AG04449 (cell line): ENCODE results near the gene SYTL5.

Experiments used
- CTCF ChIA-PET: fragments of 350-600 bp; formaldehyde crosslinking; extraction: SDS; loops from one replicate; lab custom pipeline; 2021; ENCODE audit warnings: antibody characterized with exemption; lab: Yijun Ruan, JAX
- POLR2A ChIA-PET: fragments of 400-600, 350-600 bp; formaldehyde crosslinking; extraction: SDS; loops from one replicate; lab custom pipeline; 2020; ENCODE audit warnings: antibody characterized with exemption, inconsistent platforms; lab: Yijun Ruan, JAX
- DNase-seq: peaks from one replicate; pipeline ENCODE4 v3.0.0-alpha.2; 2010; ENCODE audit warnings: low read depth, low spot score
- H3K4me3 ChIP-seq: 2 replicates; pipeline ENCODE4 v1.5.1; 2011; ENCODE audit warnings: low read depth, mild to moderate bottlenecking, control low read depth, low read length
- TF ChIP-seq, protein P1 (sequence below): IDR thresholded peaks from one replicate; pipeline ENCODE4 v1.5.1; 2011; ENCODE audit warnings: mild to moderate bottlenecking, moderate library complexity, low read length, control low read depth, inconsistent platforms; ENCODE audit not compliant: insufficient read depth; ENCODE audit errors: missing control alignments

SYTL5 gene

DNA sequence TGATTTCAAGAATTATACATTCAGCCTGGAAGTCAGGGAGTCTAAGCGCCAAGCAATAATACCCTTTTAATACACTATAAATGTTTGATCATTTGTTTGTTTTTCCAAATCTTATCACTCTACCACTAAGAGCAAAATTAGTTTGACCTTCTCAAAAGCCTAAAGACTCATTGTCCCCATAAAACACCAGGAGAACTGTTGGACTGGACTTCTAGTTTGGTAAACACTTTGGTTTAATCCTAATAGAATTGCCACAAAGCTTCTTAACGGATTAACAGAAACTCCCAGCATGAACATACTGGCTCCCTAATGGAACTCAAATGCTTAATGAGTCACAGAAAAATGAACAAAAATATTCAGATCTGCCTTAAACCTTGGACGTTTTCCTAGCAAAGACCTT, 34.9 kb downstream of the SYTL5 start:
- TF ChIP-seq, protein P1, sequence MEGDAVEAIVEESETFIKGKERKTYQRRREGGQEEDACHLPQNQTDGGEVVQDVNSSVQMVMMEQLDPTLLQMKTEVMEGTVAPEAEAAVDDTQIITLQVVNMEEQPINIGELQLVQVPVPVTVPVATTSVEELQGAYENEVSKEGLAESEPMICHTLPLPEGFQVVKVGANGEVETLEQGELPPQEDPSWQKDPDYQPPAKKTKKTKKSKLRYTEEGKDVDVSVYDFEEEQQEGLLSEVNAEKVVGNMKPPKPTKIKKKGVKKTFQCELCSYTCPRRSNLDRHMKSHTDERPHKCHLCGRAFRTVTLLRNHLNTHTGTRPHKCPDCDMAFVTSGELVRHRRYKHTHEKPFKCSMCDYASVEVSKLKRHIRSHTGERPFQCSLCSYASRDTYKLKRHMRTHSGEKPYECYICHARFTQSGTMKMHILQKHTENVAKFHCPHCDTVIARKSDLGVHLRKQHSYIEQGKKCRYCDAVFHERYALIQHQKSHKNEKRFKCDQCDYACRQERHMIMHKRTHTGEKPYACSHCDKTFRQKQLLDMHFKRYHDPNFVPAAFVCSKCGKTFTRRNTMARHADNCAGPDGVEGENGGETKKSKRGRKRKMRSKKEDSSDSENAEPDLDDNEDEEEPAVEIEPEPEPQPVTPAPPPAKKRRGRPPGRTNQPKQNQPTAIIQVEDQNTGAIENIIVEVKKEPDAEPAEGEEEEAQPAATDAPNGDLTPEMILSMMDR = no peak
- CTCF ChIA-PET = no interaction called here
- POLR2A ChIA-PET = no interaction called here
- no peak overlapping the region for H3K4me3 ChIP-seq
- DNase-seq = no peak

DNA sequence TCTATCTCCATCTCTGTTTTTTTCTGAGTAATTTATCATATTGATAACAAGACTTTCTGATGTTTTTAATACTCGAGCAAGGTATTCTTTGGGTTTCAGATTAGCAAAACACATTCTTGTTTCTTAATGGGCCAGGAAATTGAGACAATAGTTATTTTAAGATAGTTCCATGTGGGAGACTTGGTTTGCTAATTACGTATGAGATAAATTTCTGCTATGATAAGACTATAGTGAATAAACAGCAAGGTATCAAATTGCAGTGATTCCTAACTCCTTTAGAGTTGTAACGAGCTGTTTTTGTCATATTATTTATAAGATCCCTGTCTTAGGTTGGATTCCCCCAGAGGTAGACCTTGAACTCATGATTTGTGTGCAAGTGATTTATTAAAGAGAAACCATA, 38.3 kb downstream of the SYTL5 start:
- DNase-seq = no peak
- no peak overlapping the region for H3K4me3 ChIP-seq
- CTCF ChIA-PET = no interaction called here
- POLR2A ChIA-PET = no interaction called here
- TF ChIP-seq, protein P1 = no peak

DNA sequence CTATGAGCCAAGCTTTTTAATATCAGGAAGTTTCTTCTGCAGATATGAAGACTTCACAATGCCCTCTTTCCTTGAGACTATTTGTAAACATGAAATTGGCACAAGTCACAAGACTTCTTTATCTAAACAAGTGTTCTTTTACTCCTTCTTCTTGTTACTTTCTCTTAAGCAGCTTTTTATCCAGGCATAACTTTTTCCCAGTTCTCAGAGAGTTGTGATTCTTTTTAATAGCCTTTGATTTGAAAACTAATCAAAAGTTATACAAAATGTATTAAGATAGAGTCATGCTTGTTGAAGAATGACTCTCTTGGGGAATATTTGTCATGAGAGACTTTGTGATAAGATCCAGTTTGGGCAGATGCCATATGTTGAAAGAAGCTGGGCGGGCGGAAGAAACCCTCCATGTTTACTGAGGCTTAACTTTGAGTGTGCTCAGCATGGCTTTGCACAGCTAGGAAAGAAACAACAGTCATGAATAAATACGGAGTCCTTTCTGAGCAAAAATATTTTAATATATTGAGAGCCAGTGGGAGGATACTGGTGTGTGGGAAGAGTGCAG, 39.3 kb downstream of the SYTL5 start:
- ChIA-PET CTCF (no interaction called here), POLR2A (no interaction called here)
- TF ChIP-seq, protein P1 = no peak
- no peak for DNase-seq
- H3K4me3 ChIP-seq = no peak overlapping the region

DNA sequence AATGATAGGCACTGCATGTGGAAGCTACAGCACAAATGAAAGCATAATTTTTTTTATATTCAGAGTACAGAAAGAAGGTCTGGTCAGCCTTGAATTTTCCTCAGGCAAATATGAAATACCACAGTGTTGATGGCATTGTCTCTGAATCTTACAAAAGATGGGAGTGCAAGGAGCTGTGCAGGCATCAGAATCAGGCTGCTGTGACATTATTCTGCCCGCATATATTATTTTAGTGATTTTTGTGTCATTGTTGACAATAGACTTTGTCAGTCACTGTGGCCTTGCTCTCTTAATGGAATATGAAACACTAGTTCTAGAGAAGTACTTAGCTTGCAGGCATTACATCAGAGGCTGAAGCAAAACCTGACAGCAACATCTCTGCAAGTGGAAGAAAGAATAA, 42.5 kb downstream of the SYTL5 start:
- CTCF ChIA-PET = no interaction called here

DNA sequence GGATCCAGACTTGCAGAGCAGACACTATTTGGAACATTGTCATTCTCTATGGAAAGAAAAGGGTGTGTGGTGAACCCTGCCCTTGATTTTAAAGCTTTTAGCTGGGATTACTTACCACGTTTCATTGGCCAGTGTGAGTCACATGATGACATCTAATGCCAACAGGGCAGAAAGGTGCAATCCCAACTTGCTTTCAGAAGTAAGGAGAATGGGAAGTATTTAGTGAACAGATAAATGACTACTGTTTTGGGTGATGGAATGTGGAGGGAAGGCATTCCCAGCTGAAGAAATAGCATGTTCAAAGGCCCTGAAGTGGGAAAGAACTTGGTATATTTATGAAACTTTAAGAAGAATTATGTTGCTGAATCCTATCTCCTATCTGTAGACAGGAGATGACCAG, 44.5 kb downstream of the SYTL5 start:
- no peak overlapping the region for H3K4me3 ChIP-seq
- POLR2A ChIA-PET = no interaction called here
- TF ChIP-seq, protein P1 = no peak
- CTCF ChIA-PET = no interaction called here
- no peak for DNase-seq

More for the DNA sequence above, 42.5 kb downstream of the SYTL5 start:
- POLR2A ChIA-PET = no interaction called here
- no peak for DNase-seq
- TF ChIP-seq, protein P1 = no peak
- no peak overlapping the region for H3K4me3 ChIP-seq

DNA sequence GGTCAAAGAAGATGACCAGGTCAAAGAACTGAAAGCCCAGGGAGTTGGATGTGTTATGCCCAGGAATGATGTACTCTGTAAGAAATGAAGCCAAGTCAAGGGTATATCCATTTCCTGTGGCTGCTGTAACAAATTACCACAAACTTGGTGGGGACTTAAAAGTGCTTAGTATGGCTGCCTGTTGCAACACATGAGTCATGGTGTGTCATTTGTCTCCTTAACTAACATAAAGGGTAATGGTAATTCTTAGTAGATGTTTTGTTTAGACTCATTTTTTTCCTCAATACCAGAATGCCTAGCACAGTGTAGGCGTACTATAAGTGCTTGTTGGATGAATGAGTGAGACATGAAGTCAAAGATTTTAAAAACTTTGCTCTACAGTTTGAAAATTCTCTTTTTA, 45.7 kb downstream of the SYTL5 start:
- CTCF ChIA-PET = no interaction called here
- peak; percentile 44 for DNase-seq
- POLR2A ChIA-PET = no interaction called here
- TF ChIP-seq, protein P1 = no peak
- no peak overlapping the region for H3K4me3 ChIP-seq
